Heart left ventricle (tissue), 13 donors: ENCODE data around the gene GATAD2A.

Experiments
- POLR2A ChIP-seq, 2 donors: fragments of 450-650 bp; IDR thresholded peaks; one replicate each; pipeline ENCODE4 v1.6.1; 2017; ENCODE audit warnings: antibody characterized with exemption in 2 of 2, mild to moderate bottlenecking in 2 of 2, moderate library complexity in 2 of 2
- TF ChIP-seq, protein P1 (sequence below), 12 donors: fragments of 200-600 bp; sonication (generic) in 4 of 12; IDR thresholded peaks; one replicate each; pipeline versions ENCODE4 v1.5.0 to v1.8.0; 2018 to 2022; ENCODE audit warnings: antibody characterized with exemption in 12 of 12, mild to moderate bottlenecking in 5 of 12
- donor health status: ischemic (EF 13 %, LVEDD 7.1; RV severe dilation, severe dysfunction).
- donor health status: DM: no; HTN: yes; CAD: no.
- donor health status: DM: no; HTN: no; CAD: no.
- donor health status: ischemic (EF 25% LVEDD 6.9; RV normal size, moderate dysfunction).
- donor health status: ischemic (EF 25% LVEDD 5.7; RV mildly dilated, moderate dysfunction).
- donor health status: ischemic (EF 35%, LVEDD 5.7; RV mildly dilated, moderate dysfunction).
- donor health status: nonischemic (EF 11% LVEDD 7.7; RV severe dilation, severe dysfunction).
- donor health status: DM: yes; HTN: yes; CAD: no.
- donor health status: PGD.
- donor health status: ischemic (EF 29% LVEDD 5.4; RV normal size, mild dysfunction).
- donor health status: nonischemic (EF 23%, LVEDD 6.1; RV moderate dilation, normal function).

DNA sequence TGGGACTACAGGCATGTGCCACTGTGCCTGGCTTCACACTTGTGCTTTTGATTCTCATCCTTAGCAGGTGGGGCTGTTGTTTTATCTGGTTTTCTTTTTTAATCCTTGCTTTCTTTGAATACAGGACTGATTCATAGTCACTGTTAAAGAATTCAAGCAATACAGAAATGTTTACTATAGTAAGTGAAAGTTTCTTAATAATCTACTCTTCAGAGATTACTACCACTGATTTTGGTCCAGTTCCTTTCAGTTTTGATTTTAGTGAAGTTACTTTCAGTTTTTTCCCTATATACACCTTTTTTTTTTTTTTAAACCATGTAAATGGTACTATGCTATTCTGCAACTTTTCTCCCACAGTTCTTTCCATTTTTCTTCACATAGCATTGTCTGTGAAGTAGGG is 53.6 kb downstream of the GATAD2A start:
- TF ChIP-seq POLR2A (IDR thresholded peaks at IDR 0.05) = no peak
- TF ChIP-seq, protein P1, sequence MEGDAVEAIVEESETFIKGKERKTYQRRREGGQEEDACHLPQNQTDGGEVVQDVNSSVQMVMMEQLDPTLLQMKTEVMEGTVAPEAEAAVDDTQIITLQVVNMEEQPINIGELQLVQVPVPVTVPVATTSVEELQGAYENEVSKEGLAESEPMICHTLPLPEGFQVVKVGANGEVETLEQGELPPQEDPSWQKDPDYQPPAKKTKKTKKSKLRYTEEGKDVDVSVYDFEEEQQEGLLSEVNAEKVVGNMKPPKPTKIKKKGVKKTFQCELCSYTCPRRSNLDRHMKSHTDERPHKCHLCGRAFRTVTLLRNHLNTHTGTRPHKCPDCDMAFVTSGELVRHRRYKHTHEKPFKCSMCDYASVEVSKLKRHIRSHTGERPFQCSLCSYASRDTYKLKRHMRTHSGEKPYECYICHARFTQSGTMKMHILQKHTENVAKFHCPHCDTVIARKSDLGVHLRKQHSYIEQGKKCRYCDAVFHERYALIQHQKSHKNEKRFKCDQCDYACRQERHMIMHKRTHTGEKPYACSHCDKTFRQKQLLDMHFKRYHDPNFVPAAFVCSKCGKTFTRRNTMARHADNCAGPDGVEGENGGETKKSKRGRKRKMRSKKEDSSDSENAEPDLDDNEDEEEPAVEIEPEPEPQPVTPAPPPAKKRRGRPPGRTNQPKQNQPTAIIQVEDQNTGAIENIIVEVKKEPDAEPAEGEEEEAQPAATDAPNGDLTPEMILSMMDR (IDR thresholded peaks at IDR 0.05) = no peak
